GM19035 (cell line): ENCODE data around the gene A3GALT2.
"Not testable (repeated sequence)": the region's sequence is repeated elsewhere in the genome, so short reads cannot be mapped to it uniquely, and the experiment has no call there.

Source experiments
- ATAC-seq: cut with Tn5 transposase; IDR thresholded peaks from one replicate; pipeline ENCODE4 v1.9.1; 2021; ENCODE audit not compliant: unreplicated experiment

Gene A3GALT2

GRCh38 chr1:33316601-33317000 is 4.3 kb downstream of the A3GALT2 start:
- ATAC-seq: no peak

GRCh38 chr1:33314416-33314815 is 6.5 kb downstream of the A3GALT2 start:
- no peak for ATAC-seq

- no peak for ATAC-seq
Measured at GRCh38 chr1:33312413-33312749, 8.5 kb downstream of the A3GALT2 start.

GRCh38 chr1:33311706-33312412 is 9.0 kb downstream of the A3GALT2 start:
- ATAC-seq: no peak

GRCh38 chr1:33310702-33311101 is 10.2 kb downstream of the A3GALT2 start:
- no peak for ATAC-seq

- ATAC-seq: not testable (repeated sequence)
Measured at GRCh38 chr1:33309351-33309750, 11.5 kb downstream of the A3GALT2 start.

- ATAC-seq: no peak
Measured at GRCh38 chr1:33307494-33307864, 13.4 kb downstream of the A3GALT2 start.

GRCh38 chr1:33306653-33307493 is 14.0 kb downstream of the A3GALT2 start:
- ATAC-seq: no peak

- ATAC-seq: no peak
Measured at GRCh38 chr1:33305816-33306652, 14.9 kb downstream of the A3GALT2 start.

- no peak for ATAC-seq
Measured at GRCh38 chr1:33305016-33305415, 15.9 kb downstream of the A3GALT2 start.

GRCh38 chr1:33302325-33302724 is 18.6 kb downstream of the A3GALT2 start:
- ATAC-seq: no peak

- ATAC-seq: no peak
Measured at GRCh38 chr1:33301273-33301984, 19.5 kb downstream of the A3GALT2 start.

GRCh38 chr1:33300673-33301072 is 20.2 kb downstream of the A3GALT2 start:
- no peak for ATAC-seq

- ATAC-seq: no peak
Measured at GRCh38 chr1:33299461-33300155, 21.3 kb downstream of the A3GALT2 start.

GRCh38 chr1:33298623-33299277 is 22.1 kb downstream of the A3GALT2 start:
- ATAC-seq: no peak

- ATAC-seq: no peak
Measured at GRCh38 chr1:33297911-33298622, 22.8 kb downstream of the A3GALT2 start.

- ATAC-seq: no peak
Measured at GRCh38 chr1:33296824-33297223, 24.1 kb downstream of the A3GALT2 start.

- ATAC-seq: no peak
Measured at GRCh38 chr1:33296082-33296458, 24.8 kb downstream of the A3GALT2 start.

GRCh38 chr1:33295450-33296081 is 25.3 kb downstream of the A3GALT2 start:
- peak; percentile 82 for ATAC-seq
